Muscle of leg (tissue), 11 donors: ENCODE measurements around the gene BLOC1S5. TPM values are rescaled to one million over a fixed set of nuclear protein-coding genes. Genes with fewer than 3 reads are reported as not detected.
A peak's percentile ranks its signal among the peaks of the same experiment; 100 is the strongest.
"Not testable (repeated sequence)": the region's sequence is repeated elsewhere in the genome, so short reads cannot be mapped to it uniquely, and the experiment has no call there.

Experiments used
- DNase-seq: peaks from one replicate; pipeline ENCODE4 v3.0.0; 2013
- H3K27ac ChIP-seq: one replicate; pipeline ENCODE4 v1.5.1; 2013; ENCODE audit warnings: mild to moderate bottlenecking, low read length, control low read depth
- H3K27me3 ChIP-seq: one replicate; pipeline ENCODE4 v1.6.1; 2013; ENCODE audit warnings: low read length; ENCODE audit not compliant: control insufficient read depth, insufficient read depth
- H3K36me3 ChIP-seq: one replicate; pipeline ENCODE4 v1.6.1; 2013; ENCODE audit warnings: low read length; ENCODE audit not compliant: control insufficient read depth, insufficient read depth
- H3K4me1 ChIP-seq: one replicate; pipeline ENCODE4 v1.6.1; 2013; ENCODE audit warnings: low read length; ENCODE audit not compliant: control insufficient read depth, insufficient read depth
- H3K4me3 ChIP-seq: one replicate; pipeline ENCODE4 v1.5.1; 2013; ENCODE audit warnings: low read length, control low read depth
- H3K9me3 ChIP-seq: replicated peaks from 2 replicates; pipeline ENCODE4 v1.6.1; 2013; ENCODE audit warnings: low read depth, low read length; ENCODE audit not compliant: control insufficient read depth
- WGBS: methylation state at CpG from one replicate; pipeline ENCODE4 v1.1.5; 2013; ENCODE audit warnings: missing lambda C conversion rate; ENCODE audit not compliant: insufficient coverage; 5-methylcytosine and 5-hydroxymethylcytosine counted together
- polyA plus RNA-seq, 8 donors: library from polyadenylated mRNA; unstranded; fragments of 120-200 nt; gene quantifications; one replicate each; pipeline versions ENCODE4 v1.2.1 to v1.2.3, GENCODE V29; 2013; ENCODE audit warnings: inconsistent platforms in 1 of 8, low replicate concordance in 1 of 8; ENCODE audit not compliant: insufficient read length in 8 of 8, insufficient read depth in 1 of 8
- total RNA-seq: library from RNA; stranded (reverse); fragments of 120-200 nt; gene quantifications from one replicate; pipeline ENCODE4 v1.2.4, GENCODE V29; 2013

The BLOC1S5 gene
- total and polyA plus RNA-seq, 9 donors: 10.0 to 15.7 (median 12.1) TPM

GRCh38 chr6:7998103-7998725 lies 66.0 kb downstream of the BLOC1S5 start:
- H3K27ac ChIP-seq: no peak overlapping the region
- no peak overlapping the region for H3K4me3 ChIP-seq
- H3K36me3 ChIP-seq: no peaks in the 10 kb centered on the region
- 79% methylated on average over 4 of the region's 7 CpGs for WGBS
- H3K9me3 ChIP-seq: no peaks in the 10 kb centered on the region
- no peaks in the 10 kb centered on the region for H3K4me1 ChIP-seq
- H3K27me3 ChIP-seq: no peaks in the 10 kb centered on the region
- no peak for DNase-seq

GRCh38 chr6:7997286-7997685 lies 66.9 kb downstream of the BLOC1S5 start:
- no peaks in the 10 kb centered on the region for H3K27me3 ChIP-seq
- no peak overlapping the region for H3K4me3 ChIP-seq
- H3K4me1 ChIP-seq: no peaks in the 10 kb centered on the region
- H3K36me3 ChIP-seq: no peaks in the 10 kb centered on the region
- 84% methylated on average over 2 of the region's 3 CpGs for WGBS
- no peak overlapping the region for H3K27ac ChIP-seq
- H3K9me3 ChIP-seq: no peaks in the 10 kb centered on the region
- DNase-seq: no peak

GRCh38 chr6:7996538-7997111 lies 67.6 kb downstream of the BLOC1S5 start:
- 22% methylated on average over 9 of the region's 10 CpGs for WGBS
- no peaks in the 10 kb centered on the region for H3K4me1 ChIP-seq
- H3K4me3 ChIP-seq: no peak overlapping the region
- no peaks in the 10 kb centered on the region for H3K36me3 ChIP-seq
- DNase-seq: peak; percentile 46
- H3K27me3 ChIP-seq: no peaks in the 10 kb centered on the region
- H3K9me3 ChIP-seq: no peaks in the 10 kb centered on the region
- H3K27ac ChIP-seq: no peak overlapping the region

- no CpG with 5 or more reads among the region's 8 CpGs for WGBS
- Histone ChIP-seq H3K36me3 (no peaks in the 10 kb centered on the region), H3K9me3 (no peaks in the 10 kb centered on the region), H3K4me3 (no peak overlapping the region), H3K27ac (no peak overlapping the region), H3K27me3 (no peaks in the 10 kb centered on the region), H3K4me1 (no peaks in the 10 kb centered on the region)
- no peak for DNase-seq
Measured at GRCh38 chr6:7993952-7994351, 70.2 kb downstream of the BLOC1S5 start.

- no peak overlapping the region for H3K27ac ChIP-seq
- H3K36me3 ChIP-seq: no peaks in the 10 kb centered on the region
Measured at GRCh38 chr6:7993399-7993798, 70.8 kb downstream of the BLOC1S5 start.

GRCh38 chr6:7992002-7992815 lies 72.0 kb downstream of the BLOC1S5 start:
- 28% methylated on average over 5 of the region's 7 CpGs for WGBS
- no peak overlapping the region for H3K27ac ChIP-seq
- H3K36me3 ChIP-seq: no peaks in the 10 kb centered on the region
- no peak overlapping the region for H3K4me3 ChIP-seq
- no peaks in the 10 kb centered on the region for H3K27me3 ChIP-seq
- peak; percentile 49 for DNase-seq
- no peaks in the 10 kb centered on the region for H3K4me1 ChIP-seq
- H3K9me3 ChIP-seq: no peaks in the 10 kb centered on the region

More at GRCh38 chr6:7993399-7993798, 70.8 kb downstream of the BLOC1S5 start:
- H3K4me1 ChIP-seq: no peaks in the 10 kb centered on the region
- no peak for DNase-seq
- no peak overlapping the region for H3K4me3 ChIP-seq
- no peaks in the 10 kb centered on the region for H3K27me3 ChIP-seq
- H3K9me3 ChIP-seq: no peaks in the 10 kb centered on the region

- DNase-seq: no peak
- Histone ChIP-seq H3K9me3 (no peaks in the 10 kb centered on the region), H3K36me3 (no peaks in the 10 kb centered on the region), H3K4me1 (no peaks in the 10 kb centered on the region), H3K27ac (no peak overlapping the region), H3K27me3 (no peaks in the 10 kb centered on the region), H3K4me3 (no peak overlapping the region)
- WGBS: no CpG with 5 or more reads among the region's 1 CpG
Measured at GRCh38 chr6:7991536-7991935, 72.7 kb downstream of the BLOC1S5 start.

GRCh38 chr6:7986219-7986618 lies 78.0 kb downstream of the BLOC1S5 start:
- Histone ChIP-seq H3K27ac (no peak overlapping the region), H3K4me3 (no peak overlapping the region), H3K27me3 (no peaks in the 10 kb centered on the region), H3K9me3 (no peaks in the 10 kb centered on the region), H3K4me1 (no peaks in the 10 kb centered on the region), H3K36me3 (no peaks in the 10 kb centered on the region)
- no peak for DNase-seq
- 91% methylated on average over 31 of the region's 31 CpGs for WGBS

GRCh38 chr6:7983967-7984366 lies 80.2 kb downstream of the BLOC1S5 start:
- H3K36me3 ChIP-seq, H3K4me1 ChIP-seq, DNase-seq, H3K27ac ChIP-seq, H3K27me3 ChIP-seq, H3K4me3 ChIP-seq, H3K9me3 ChIP-seq: not testable (repeated sequence)
- WGBS: 50% methylated on average over 2 of the region's 6 CpGs

GRCh38 chr6:7979831-7980230 lies 84.4 kb downstream of the BLOC1S5 start:
- no peak for DNase-seq
- no peaks in the 10 kb centered on the region for H3K9me3 ChIP-seq
- H3K27ac ChIP-seq: no peak overlapping the region
- no peaks in the 10 kb centered on the region for H3K27me3 ChIP-seq
- no peak overlapping the region for H3K4me3 ChIP-seq
- peaks cover 3% of the 10 kb centered on the region for H3K4me1 ChIP-seq
- H3K36me3 ChIP-seq: no peaks in the 10 kb centered on the region
